ENCODE data around the gene RAX.

- no peak for TF ChIP-seq NFRKB (IDR thresholded peaks at IDR 0.05)
- no peak for TF ChIP-seq LEF1 (IDR thresholded peaks at IDR 0.05; ENCODE audit: borderline replicate concordance)
- TF ChIP-seq SP1 (IDR thresholded peaks at IDR 0.05), result no peak
- TF ChIP-seq FOXA1 (IDR thresholded peaks at IDR 0.05), result no peak
- TF ChIP-seq SUZ12 (IDR thresholded peaks at IDR 0.05), result no peak
Observed at GRCh38 chr18:59266459-59266858, 6.8 kb downstream of the RAX start.

All from HEK293T (cell line).